ENCODE measurements around the gene GALM.
"Not testable (repeated sequence)": the region's sequence is repeated elsewhere in the genome, so short reads cannot be mapped to it uniquely, and the experiment has no call there.

The GALM gene

GRCh38 chr2:38650012-38650411 is 15.9 kb upstream of the GALM start:
- no peak for DNase-seq (ENCODE audit: low spot score)

- no peak for DNase-seq (ENCODE audit: low spot score)
Measured at GRCh38 chr2:38650717-38651116, 15.2 kb upstream of the GALM start.

GRCh38 chr2:38652431-38653273 is 13.3 kb upstream of the GALM start:
- DNase-seq (ENCODE audit: low spot score) = no peak

DNA sequence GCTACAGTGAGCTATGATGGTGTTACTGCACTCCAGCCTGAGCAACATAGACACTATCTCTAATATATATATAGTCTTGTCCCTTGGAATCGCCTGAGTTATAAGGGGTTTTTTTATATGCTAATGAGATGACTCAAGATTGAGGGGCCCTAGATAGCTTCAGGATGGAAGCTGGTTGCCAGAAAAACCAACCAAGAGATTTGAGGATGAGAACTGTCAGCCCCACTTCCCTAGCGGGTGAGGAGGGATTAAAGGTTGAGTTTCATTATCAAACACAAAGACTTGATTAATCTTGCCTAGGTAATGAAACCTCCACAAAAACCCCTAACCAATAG is 12.6 kb upstream of the GALM start:
- no peak for DNase-seq (ENCODE audit: low spot score)

GRCh38 chr2:38653715-38654527 is 12.0 kb upstream of the GALM start:
- DNase-seq (ENCODE audit: low spot score) = no peak

DNA sequence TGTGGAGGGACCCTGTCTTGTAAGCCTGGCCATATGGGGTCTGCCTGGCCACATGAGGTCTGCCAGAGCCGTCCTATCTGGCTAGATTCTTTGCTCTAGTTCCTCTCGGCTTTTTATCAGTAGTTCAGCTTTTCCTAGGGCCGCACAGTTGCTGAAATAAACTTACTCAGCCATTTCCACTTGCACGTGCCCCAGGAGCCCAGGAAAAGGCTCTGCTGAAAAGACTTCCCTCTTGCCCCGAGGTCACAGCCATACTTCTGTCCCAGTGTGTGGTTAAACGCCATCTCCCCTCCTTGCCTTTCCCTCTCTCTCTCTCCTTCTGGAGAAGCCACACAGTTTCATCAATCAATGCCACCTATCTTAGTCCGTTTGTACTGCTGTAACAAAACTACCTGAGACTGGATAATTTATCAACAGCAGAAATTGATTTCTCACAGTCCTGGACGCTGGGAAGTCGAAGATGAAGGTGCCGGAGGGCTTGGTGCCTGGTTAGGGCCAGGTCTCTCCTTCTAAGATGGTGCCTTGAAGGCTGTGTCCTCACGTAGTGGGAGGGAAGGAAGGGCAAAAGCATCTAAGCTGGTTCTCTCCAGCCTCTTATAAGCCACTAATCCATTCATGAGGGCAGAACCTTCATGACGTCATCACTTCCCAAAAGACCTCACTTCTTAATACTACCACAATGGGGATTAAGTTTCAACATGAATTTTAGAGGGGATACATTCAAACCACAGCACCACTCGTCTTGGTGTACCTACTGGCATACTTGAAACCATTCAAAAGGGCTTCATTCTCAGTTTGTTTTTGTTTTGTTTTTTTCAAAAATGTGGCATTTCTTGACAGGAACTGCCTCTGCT is 11.2 kb upstream of the GALM start:
- DNase-seq (ENCODE audit: low spot score) = no peak

- DNase-seq (ENCODE audit: low spot score) = no peak
Measured at GRCh38 chr2:38655441-38655840, 10.5 kb upstream of the GALM start.

GRCh38 chr2:38656866-38657480 is 8.9 kb upstream of the GALM start:
- DNase-seq (ENCODE audit: low spot score) = no peak

DNA sequence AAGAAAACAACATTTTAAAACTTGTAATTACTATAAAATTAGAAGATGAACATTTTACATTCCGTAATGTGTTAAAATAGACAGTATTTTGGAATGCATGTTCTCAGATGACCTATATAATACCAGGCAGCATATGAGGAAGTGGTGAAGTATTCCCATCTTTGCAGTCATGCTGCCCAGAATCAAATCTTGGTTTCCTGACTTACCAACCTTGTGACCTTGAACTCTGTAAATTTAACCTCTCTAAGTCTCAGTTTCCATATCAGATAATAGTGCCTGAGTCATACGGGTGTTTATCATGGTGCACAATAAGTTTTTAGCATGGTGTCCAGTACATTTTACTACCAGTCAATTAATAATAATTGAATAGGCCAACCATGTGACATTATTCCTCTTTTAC is 7.3 kb upstream of the GALM start:
- DNase-seq (ENCODE audit: low spot score) = no peak

DNA sequence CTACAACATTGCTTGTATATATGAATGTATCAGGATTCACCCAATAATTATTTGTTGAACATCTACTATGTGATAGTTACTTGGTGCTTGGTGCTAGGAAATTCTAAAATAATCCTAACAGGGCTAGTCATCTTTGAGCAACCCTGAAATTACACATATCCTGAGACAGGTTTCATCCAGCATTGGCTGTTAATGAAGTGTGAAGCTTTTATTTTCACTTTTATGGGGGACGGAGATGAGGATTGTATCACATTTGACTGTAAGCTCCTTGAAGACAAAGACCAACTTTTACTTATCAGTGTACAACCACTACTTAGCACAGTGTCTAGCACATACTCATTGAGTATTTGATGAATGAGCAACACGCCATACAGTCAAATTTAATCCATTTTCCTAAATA is 6.8 kb upstream of the GALM start:
- no peak for DNase-seq (ENCODE audit: low spot score)

- DNase-seq (ENCODE audit: low spot score) = no peak
Measured at GRCh38 chr2:38660282-38660681, 5.6 kb upstream of the GALM start.

- no peak for DNase-seq (ENCODE audit: low spot score)
Measured at GRCh38 chr2:38661306-38661705, 4.6 kb upstream of the GALM start.

DNA sequence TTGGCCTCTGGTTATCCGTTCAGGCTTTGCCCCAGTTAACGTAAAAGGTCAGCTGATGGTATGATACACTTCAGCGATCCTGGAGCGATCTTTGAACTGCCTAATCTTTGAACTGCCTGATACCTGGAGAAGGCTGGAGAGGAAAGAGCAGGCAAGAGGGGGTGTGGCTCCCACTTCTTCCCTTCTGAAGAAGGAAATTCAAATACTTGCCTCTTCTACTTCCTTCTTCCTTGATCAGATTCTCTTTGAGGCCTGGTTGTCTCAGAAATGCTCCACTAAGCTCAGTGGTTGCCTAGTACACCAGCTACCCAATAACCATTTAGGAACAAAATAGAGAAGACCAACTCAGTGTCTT is 619 bp downstream of the GALM start:
- peak; percentile 12 for DNase-seq (ENCODE audit: low spot score)

DNA sequence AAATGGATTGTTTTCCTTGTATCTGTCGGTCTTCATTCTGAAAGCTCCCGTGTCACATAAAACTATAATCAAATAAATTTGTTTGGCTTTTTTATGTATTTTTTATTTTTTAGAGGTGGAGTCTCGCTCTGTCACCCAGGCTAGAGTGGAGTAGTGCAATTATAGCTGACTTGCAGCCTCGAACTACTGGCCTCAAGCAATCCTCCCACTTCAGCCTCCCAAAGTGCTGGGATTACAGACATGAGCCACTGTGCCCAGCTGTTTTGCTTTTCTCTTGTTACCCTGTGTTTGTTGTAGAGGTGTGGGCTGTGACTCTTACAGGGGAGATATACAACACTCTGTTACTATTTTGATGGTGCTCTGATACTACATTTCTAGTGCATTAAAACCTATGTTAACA is 2.2 kb downstream of the GALM start:
- no peak for DNase-seq (ENCODE audit: low spot score)

GRCh38 chr2:38668779-38669479 is 3.0 kb downstream of the GALM start:
- DNase-seq (ENCODE audit: low spot score) = no peak

DNA sequence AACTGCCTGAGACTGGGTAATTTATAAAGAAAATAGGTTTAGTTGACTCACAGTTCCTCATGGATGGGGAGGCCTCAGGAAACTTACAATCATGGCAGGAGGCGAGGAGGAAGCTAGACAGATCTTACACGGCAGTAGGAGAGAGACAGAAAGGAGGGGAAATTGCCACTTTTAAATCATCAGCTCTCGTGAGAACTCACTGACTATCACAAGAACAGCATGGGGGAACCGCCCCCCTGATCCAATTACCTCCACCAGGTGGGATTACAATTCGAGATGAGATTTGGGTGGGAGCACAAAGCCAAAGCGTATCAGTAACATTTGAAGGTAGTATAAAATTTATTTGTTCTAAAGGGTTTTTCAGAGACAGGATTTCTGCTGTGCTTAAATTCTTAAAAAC is 5.4 kb downstream of the GALM start:
- no peak for DNase-seq (ENCODE audit: low spot score)

DNA sequence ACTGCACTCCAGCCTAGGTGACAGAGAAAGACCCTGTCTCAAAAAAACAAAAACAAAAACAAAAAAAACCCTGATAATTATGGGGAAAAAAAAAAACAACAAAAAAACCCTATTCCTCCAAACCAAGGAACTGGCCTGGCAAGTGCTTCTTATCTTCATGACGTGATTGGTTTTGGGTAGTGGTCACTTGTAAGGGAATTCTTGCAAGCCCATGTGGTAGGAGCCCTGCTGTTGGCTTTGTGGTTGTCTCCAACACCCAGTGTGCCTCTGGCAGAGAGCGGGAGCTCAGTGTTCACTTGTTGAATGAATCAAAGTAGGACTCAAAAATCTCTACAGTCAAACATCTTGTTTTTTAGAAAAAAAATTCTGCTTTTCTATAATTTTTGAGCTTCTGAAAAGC is 6.0 kb downstream of the GALM start:
- no peak for DNase-seq (ENCODE audit: low spot score)

DNA sequence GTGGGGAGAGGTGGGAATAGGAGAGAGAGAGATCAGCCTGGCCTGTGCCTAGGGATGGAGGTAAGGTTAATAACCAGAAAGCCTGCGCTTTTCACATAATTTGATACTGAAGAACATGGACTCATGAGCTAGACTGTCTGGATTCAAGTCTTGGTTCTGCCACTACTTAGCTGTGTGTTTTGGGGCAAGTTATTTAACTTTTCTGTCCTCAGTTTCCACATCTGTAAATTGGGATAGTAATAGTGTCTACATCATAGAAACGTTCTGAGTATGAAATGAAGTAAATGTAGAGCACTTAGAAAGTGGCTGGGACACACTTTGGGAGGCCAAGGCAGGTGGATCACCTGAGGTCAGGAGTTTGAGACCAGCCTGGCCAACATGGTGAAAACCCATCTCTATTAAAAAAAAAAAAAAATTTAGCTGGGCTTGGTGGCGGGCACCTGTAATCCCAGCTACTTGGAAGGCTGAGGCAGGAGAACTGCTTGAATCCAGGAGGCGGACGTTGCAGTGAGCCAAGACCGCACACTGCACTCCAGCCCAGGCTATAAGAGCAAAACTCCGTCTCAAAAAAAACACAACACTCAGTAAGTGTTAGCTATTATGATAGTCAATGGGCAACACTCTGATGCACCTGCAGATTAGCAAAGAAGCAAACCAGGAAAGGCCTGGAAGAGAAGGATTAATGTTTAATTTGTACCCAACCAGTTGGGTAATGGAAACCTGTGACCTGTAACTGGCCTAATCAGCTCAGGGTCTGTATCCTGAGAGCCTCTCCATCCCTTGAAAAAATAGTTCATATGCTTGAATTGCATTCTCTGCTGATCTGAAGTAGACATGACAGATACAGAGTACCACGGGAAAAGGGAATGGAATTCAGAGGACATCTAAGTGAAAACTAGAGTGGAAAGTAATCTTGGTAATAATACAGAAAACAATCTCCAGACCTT is 6.8 kb downstream of the GALM start:
- DNase-seq (ENCODE audit: low spot score) = no peak

DNA sequence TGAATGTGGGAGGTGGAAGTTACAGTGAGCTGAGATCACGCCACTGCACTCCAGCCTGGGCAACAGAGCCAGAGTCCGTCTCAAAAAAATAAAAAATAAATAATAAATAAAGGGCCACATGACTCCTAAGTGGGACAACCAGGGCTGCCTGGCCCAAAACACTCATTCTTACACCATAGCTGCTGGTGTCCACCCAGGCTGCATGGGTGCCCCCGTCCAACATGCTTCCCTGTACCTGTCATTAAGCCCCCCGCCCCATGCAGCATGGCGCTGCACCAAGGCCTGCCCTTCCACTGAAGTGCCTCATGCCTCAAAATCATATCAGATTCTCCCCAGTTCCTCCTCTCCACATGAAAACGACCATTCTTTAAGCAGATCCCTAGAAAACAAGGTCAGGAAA is 10.8 kb downstream of the GALM start:
- no peak for DNase-seq (ENCODE audit: low spot score)

DNA sequence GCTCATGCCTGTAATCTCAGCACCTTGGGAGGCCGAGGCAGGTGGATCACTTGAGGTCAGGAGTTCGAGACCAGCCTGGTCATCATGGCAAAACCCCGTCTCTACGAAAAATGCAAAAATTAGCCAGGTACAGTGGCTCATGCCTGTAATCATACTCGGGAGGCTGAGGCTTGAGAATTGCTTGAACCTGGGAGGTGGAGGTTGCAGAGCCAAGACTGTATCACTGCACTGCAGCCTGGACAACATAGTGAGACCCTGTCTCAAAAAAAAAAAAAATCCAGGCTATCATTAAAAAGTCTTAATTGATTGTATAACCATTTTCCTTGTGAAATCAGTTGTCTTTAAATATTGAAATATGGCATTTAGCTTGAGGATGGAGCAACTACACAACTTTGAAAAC is 15.0 kb downstream of the GALM start:
- DNase-seq (ENCODE audit: low spot score) = not testable (repeated sequence)
